ENCODE measurements around the gene MCFD2.

The MCFD2 gene

GRCh38 chr2:46871976-46872381 lies 43.6 kb downstream of the MCFD2 start:
- no peak for DNase-seq

DNA sequence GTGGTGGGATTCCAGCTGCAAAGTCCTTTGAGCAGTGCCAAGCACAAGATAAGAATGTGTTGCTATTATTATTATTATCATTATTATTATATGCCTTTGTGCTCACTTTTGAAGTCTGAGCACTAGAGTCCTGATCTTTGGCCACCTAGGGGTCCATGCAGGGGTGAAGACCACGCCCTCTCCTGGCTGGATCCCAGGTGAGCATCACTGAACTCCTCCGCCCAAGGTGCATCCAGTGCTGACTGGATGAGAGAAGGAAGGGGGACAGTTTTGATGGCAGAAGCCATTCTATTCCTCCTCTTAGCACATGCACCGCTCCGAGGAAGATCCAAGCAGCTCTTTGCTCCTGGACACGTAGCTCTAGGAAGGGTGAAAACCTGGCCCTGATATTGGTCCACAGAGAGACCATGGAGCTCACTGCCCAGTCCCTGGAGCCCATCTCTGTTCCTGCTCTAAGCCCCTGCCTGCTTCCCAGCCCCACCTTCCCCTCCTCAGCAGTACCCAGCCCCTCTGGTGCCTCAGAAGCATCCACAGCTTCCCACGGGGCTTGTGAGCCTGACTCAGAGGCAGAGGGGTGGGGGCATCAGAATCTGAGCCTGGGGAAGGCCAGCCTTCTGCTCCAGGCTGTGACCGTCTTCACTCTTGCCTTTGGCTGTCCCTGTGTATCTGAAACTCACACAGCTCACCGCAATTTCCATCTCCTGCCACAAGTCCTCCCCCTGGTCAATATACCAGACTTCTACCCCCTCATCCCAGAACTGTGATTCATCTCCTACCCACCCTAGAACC lies 45.4 kb downstream of the MCFD2 start:
- no peak for DNase-seq

GRCh38 chr2:46869621-46870020 lies 46.0 kb downstream of the MCFD2 start:
- DNase-seq = no peak

DNA sequence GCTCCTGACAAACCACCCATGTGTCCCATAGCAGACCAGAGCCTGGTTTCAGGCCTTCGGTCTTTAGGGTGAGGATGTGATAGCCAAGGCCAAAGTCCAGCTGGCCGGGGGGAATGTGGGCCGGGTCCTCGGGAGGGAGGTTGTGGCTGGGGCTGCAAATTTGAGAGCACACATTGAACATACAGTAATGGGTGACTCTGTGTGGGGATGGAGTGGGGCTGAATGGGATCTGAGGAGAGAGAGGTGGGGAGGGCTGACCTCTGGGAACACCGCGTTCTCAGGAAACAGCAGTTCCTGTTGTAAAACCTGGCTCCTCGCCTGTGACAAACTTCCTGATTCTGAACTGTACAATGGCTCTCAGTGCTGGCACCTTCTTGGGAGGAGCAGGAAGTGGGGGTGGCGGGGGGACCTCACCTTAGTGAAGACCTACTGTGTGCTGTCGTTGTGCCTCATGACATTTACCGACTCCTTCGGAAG lies 48.8 kb downstream of the MCFD2 start:
- no peak for DNase-seq

DNA sequence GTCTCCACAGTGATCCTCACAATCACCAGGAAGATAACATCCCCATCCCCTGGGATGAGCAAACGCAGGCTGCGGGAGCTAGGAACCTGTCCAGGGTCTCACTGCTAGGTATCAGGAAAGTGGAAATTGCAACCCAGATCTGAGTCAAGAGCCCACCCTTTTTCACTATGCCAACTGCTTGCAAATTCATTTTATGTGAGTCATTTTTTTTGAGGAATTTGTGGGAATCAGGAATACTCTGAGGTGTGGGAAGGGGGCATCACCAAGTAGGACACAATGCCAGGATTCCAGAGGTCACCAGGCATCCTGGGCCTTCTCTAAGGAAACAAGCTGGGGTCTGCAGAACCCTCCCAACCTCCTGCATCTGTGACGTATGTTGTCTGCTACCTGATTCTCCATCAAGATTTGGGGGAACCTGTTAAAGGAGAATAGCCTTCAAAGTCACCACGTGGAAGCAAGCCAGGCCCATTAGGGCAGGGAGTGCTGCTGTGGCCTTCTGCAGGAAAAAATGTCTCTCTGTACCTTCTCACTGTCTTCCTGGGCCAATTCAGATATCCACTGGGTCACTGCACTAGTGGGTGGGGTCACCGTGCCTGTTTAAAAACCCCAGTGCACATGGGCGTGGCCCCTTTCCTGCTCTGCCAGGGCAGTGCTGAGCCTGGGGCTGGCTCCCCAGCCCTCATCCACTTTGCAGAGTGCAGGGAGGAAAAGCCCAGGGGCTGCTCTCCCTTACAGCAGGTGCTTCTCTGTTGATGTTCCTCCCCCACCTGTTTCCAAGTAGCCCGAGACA lies 50.2 kb downstream of the MCFD2 start:
- no peak for DNase-seq

DNA sequence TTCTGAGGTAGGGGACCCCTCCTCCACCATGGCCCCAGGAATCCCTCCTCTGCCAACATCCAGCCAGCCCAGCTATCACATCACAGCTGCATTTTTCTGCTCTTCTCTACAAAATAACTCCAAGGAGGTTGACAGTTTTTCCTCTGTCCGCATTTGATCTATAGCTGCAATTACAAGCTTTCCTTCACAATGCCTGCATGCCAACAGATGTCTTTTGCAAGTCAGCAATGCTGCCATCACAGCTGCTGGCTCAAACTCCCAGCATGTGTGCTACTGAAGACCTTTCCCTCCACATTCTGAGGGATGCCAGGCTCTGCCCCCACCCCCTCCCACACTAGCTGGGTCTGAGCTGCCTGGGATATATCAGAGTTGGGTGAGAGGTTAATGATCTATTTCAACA lies 51.7 kb downstream of the MCFD2 start:
- DNase-seq = no peak

GRCh38 chr2:46862514-46862913 lies 53.1 kb downstream of the MCFD2 start:
- no peak for DNase-seq

DNA sequence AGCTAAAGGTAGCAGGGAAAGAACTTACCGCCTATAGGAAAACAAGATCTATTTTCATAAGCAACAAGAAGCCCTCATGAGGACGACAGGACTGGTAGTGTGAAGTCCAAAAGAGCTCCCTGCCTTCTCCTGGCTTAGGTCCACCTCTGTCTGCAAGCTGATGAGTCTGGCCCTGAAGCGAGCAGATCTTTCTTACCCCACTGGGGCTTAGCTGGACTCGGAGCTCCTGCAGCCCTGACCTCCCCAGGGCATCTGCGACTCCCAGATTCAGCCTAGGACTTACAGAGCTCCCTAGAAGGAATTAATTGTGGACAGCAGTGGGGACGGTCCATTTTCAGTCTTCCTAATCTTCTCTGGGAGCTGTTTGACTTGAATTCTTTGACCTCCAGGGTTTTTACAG lies 53.7 kb downstream of the MCFD2 start:
- DNase-seq = no peak

- DNase-seq = no peak
Measured at GRCh38 chr2:46859482-46859881, 56.1 kb downstream of the MCFD2 start.

- no peak for DNase-seq
Measured at GRCh38 chr2:46858702-46859090, 56.9 kb downstream of the MCFD2 start.

DNA sequence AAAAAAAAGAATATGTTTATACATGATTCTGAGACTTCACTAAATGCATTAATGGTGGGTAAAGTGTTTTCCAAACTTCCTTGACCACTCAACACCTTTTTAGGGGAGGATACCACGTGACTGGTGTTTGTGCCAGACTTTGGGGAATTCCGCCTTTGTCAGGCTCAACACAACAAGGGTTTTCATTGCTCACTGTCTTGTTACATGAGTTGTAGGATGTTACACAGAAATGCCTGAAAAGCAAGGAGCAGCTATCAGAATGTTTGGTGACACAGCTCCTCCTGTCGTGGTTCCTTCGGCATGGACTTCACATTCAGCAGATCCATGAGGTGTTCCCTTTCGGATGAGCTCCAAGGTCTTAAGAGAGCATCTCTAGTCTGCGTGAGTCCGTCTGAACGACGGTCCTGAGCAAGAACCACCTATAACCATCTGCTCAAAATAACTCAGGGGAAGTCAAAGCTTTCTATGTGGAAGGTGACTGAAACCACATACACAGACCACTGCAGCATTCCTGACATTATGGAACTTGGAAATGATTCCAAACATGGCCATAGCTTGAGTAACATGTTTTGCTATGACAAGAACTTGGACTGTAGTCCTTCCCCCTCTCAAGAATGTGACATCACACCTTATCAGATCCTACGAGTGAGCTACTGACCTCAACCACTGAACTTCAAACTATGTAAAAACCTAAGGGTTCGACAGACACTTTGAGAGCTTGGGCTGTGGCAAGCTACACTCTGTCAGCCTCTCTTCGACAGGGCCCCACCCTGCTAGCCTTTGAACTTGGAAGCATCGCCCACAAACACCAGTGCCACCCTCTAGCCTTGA lies 57.5 kb downstream of the MCFD2 start:
- DNase-seq = no peak

- DNase-seq = no peak
Measured at GRCh38 chr2:46856336-46856735, 59.3 kb downstream of the MCFD2 start.

DNA sequence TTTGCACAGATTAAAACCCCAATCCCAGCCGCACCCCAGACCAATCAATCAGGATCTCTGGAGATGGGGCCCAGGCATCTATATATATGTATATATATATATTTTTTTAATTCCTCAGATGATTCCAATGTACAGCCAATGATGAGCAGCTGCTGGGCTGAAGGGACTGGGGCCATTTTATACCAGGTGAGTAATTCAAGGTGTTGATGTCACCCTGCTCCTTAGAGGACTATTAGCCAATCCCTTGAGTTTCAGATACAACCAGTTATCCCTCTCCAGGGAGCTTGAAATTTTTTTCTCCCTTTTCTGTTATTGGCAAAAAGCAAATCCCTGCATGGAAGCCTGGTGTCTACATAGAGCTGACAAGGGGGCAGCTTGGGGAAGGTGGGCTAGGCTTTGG lies 59.8 kb downstream of the MCFD2 start:
- DNase-seq = no peak

DNA sequence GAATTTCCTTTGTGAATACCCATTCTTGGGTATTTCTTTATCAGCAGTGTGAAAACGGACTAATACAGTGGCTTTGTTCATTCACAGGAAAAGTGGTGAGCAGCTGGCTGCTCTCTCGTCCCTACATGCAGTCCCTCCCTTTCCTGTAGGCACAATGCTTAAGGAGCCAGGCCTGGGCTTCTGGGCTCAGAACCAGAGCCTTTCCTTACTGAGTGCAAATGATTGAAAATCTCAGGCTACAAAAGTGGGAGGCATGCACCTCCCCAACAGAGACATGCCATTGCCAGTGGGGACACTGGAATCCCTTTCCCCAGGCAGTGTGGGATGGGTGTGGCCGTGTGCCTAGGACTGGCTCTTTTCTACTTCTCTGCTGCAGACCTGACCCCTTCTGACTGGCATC lies 61.3 kb downstream of the MCFD2 start:
- DNase-seq = no peak

- no peak for DNase-seq
Measured at GRCh38 chr2:46852598-46852997, 63.0 kb downstream of the MCFD2 start.

DNA sequence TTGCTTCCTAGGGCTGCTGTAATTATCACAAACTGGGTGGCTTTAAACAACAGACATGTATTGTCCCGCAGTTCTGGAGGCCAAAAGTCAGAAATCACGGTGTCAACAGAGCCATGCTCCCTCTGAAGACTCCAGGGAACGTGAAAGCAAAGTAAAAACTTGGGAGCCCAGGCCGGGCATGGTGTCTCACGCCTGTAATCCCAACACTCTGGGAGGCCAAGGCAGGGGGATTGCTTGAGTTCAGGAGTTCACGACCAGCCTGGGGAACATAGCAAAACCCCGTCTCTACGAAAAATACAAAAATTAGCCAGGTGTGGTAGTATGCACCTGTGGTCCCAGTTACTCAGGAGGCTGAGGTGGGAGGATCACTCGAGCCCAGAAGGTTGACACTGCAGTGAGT lies 63.5 kb downstream of the MCFD2 start:
- DNase-seq = no peak
